Right atrium auricular region (tissue), 2 donors: ENCODE data around the gene NUDT21. TPM values are rescaled to one million over a fixed set of nuclear protein-coding genes. Genes with fewer than 3 reads are reported as not detected.

Experiments
- DNase-seq: peaks from one replicate; pipeline ENCODE4 v3.0.0-alpha.2; 2019; ENCODE audit warnings: low spot score
- H3K27ac ChIP-seq, 2 donors: fragments of 200-600 bp; sonication (generic); 1 replicate in 1 of 2; 2 replicates in 1 of 2; pipeline ENCODE4 v1.5.1; 2016 to 2019
- H3K27me3 ChIP-seq, 2 donors: fragments of 200-600 bp; sonication (generic); one replicate each; pipeline versions ENCODE4 v1.5.1 to v1.6.0; 2017 to 2019
- H3K36me3 ChIP-seq: fragments of 200-600 bp; sonication (generic); one replicate; pipeline ENCODE4 v1.5.1; 2016
- H3K4me1 ChIP-seq, 2 donors: fragments of 200-600 bp; sonication (generic); one replicate each; pipeline versions ENCODE4 v1.5.1 to v1.6.0; 2017 to 2019
- H3K4me3 ChIP-seq, 2 donors: fragments of 200-600 bp; sonication (generic); 1 replicate in 1 of 2; 2 replicates in 1 of 2; pipeline ENCODE4 v1.5.1; 2017 to 2019; ENCODE audit warnings: mild to moderate bottlenecking in 1 of 2, moderate library complexity in 1 of 2
- H3K9me3 ChIP-seq, 2 donors: fragments of 200-600 bp; sonication (generic); one replicate each; pipeline ENCODE4 v1.5.1; 2019
- total RNA-seq, 2 donors: library from RNA; depleted of rRNA; stranded (reverse); fragments of >200 nt; gene quantifications; one replicate each; pipeline ENCODE4 v1.1.0, GENCODE V29; 2016
- TF ChIP-seq, protein P1 (sequence below), 2 donors: fragments of 200-600 bp; sonication (generic); IDR thresholded peaks; one replicate each; pipeline ENCODE4 v1.5.1; 2019; ENCODE audit warnings: antibody characterized with exemption in 2 of 2

Gene NUDT21
- total RNA-seq, 2 donors from 2014 or later, result 37.0 to 43.7 TPM

DNA sequence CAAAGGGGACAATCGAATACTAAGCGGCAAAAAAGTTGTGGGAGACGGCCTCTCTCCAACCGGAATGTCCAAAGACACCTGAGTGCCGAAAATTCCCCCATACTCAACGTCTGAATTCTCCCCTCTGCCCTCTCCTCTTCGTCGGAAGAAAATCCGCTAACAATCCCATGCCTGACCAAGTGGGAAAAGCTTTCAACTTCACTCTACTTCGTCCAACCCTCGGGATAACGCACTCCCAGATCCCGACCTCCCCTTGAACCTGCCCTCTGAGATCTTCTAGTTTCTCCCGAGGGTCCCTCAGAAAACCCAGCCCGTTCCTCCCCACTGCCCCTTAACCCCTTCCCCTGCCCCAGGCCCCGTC lies 26.7 kb downstream of the NUDT21 start:
- H3K9me3 ChIP-seq, result no peaks in the 10 kb centered on the region
- peak overlapping the region; percentile 82 to 83 for H3K27ac ChIP-seq
- H3K4me3 ChIP-seq, result peak overlapping the region; percentile 84
- no peak for DNase-seq
- TF ChIP-seq, protein P1, sequence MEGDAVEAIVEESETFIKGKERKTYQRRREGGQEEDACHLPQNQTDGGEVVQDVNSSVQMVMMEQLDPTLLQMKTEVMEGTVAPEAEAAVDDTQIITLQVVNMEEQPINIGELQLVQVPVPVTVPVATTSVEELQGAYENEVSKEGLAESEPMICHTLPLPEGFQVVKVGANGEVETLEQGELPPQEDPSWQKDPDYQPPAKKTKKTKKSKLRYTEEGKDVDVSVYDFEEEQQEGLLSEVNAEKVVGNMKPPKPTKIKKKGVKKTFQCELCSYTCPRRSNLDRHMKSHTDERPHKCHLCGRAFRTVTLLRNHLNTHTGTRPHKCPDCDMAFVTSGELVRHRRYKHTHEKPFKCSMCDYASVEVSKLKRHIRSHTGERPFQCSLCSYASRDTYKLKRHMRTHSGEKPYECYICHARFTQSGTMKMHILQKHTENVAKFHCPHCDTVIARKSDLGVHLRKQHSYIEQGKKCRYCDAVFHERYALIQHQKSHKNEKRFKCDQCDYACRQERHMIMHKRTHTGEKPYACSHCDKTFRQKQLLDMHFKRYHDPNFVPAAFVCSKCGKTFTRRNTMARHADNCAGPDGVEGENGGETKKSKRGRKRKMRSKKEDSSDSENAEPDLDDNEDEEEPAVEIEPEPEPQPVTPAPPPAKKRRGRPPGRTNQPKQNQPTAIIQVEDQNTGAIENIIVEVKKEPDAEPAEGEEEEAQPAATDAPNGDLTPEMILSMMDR (IDR thresholded peaks at IDR 0.05), result no peak
- peaks cover 0 to 27% of the 10 kb centered on the region in 2 donors for H3K4me1 ChIP-seq
- no peaks in the 10 kb centered on the region for H3K36me3 ChIP-seq
- no peaks in the 10 kb centered on the region for H3K27me3 ChIP-seq

DNA sequence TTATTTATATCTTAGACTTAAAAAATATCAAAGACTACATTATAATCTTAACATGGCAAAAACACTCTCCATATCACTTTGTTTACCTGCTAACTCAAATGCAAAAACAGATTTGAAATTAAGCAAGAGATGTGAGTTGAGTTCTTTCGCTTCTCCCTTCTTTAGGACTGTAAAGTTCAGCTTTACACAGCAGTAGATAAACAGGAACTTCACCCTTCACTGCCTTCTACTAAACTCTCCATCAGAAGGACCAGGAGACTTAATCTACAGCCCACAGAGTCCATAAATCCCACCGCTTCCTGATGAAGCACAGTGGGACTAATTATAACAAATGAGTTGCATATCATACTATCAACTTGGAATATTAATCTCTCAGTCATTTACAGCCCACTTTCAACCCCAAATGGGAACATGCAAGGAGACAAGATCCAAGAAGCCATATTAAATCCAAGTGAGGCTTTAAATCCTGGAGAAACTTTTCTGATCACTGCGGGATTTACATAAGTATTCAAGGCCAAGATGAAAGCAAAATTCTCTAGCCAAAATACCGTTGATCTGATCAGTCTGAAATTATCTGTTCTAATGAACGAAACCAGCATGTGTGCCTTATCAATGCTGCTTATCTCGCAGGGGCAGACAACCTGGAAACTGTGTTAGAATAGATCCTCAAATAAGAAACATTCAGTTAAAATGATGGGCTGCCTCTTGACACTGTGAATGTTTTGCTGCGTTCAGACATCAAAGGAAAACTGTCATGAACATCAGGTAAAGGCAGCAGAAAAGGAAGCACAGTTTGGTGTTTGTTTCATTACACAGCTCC lies 27.3 kb downstream of the NUDT21 start:
- Histone ChIP-seq H3K27ac (peak overlapping the region; percentile 82 to 83), H3K4me1 (peaks cover 0 to 31% of the 10 kb centered on the region in 2 donors), H3K4me3 (peak overlapping the region; percentile 84), H3K9me3 (no peaks in the 10 kb centered on the region), H3K36me3 (no peaks in the 10 kb centered on the region), H3K27me3 (no peaks in the 10 kb centered on the region)
- TF ChIP-seq, protein P1 (IDR thresholded peaks at IDR 0.05), result no peak
- no peak for DNase-seq

DNA sequence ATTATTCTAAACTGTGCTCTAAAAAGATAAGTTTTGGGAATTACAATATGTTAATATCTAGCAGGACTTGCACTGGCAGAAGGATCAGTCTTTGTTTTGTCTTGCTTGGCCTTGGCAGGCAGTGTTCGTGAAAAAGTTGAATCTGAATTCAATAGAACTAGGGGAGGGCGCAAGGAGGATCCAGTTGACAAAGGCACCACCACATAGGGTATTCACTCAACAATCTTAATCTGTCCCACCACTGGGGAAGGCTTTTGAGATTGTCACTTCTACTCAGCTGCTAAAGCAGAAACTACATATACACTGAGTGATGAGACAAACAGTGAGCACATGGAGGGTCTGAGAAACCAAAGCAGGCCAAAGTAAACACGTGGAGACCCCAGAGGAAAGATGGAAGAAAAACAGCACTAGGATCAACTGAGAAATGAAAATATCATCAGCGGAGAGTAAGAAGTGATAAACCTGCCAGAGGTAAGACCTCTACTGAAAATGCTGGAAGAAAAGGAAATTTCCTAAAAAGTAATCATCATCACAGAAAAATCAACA lies 28.2 kb downstream of the NUDT21 start:
- DNase-seq, result no peak
- Histone ChIP-seq H3K27ac (no peak overlapping the region), H3K4me3 (no peak overlapping the region), H3K9me3 (no peaks in the 10 kb centered on the region), H3K36me3 (no peaks in the 10 kb centered on the region), H3K4me1 (peaks cover 0 to 31% of the 10 kb centered on the region in 2 donors), H3K27me3 (no peaks in the 10 kb centered on the region)
- TF ChIP-seq, protein P1 (IDR thresholded peaks at IDR 0.05), result no peak

DNA sequence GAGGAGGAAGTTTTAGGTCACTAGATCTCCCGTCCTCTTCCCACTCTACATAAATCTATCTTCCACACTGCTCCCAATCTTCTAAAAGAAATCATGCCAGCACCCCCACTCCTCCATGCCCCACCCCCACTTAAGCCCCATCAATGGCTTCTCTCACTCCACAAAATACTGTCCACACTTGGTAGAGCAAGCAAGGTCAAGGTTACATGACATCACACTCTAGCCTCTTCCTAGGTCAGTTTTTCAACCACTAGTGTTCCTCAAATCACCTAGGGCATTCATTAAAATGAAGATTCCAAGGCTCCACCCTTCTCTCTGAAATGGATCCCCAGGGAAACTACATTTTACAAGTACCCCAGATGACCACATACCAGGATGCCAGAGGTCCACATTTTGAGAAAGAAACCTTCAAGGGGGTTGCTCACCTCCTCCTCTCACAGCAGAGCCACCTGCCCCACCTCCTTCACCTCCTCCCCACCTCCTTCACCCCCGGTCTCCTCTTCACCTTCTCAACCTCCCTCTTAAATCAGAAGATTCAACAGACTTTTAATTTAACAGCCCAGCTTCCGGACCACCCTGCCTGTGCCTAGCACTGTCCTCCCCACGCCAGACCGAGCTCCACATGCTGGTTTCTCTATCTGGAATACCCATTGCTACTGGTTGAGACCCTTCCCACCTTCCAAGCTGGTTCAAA lies 29.0 kb downstream of the NUDT21 start:
- no peak overlapping the region for H3K27ac ChIP-seq
- TF ChIP-seq, protein P1 (IDR thresholded peaks at IDR 0.05), result no peak
- peaks cover 0 to 31% of the 10 kb centered on the region in 2 donors for H3K4me1 ChIP-seq
- no peaks in the 10 kb centered on the region for H3K36me3 ChIP-seq
- H3K27me3 ChIP-seq, result no peaks in the 10 kb centered on the region
- H3K9me3 ChIP-seq, result no peaks in the 10 kb centered on the region
- no peak for DNase-seq
- H3K4me3 ChIP-seq, result no peak overlapping the region

DNA sequence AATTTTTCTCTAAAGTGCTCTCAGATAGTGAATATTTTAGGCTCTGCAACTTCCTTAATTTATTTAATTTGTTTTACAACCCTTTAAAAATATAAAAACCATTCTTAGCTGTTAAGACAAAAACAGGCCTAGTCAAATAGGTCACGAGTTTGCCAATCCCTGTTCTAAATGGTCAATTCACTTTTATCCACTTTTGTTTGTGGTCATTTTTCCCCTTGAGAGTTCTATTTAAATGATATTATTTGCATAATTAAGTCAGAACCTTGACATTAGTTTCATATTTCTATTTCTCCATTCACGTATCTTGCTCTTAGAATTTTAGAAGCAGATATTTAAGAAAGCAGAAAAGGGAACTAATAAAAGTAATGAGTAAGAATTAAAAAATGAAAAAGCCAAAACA lies 29.8 kb downstream of the NUDT21 start:
- Histone ChIP-seq H3K27me3 (no peaks in the 10 kb centered on the region), H3K36me3 (no peaks in the 10 kb centered on the region), H3K9me3 (no peaks in the 10 kb centered on the region), H3K4me3 (no peak overlapping the region), H3K27ac (no peak overlapping the region), H3K4me1 (peaks cover 0 to 31% of the 10 kb centered on the region in 2 donors)
- no peak for DNase-seq
- TF ChIP-seq, protein P1 (IDR thresholded peaks at IDR 0.05), result no peak
